SK-N-SH treated with all-trans-retinoic acid at 6 μM for 48 hours (cell line): ENCODE results near the gene ZNF174.

Experiments
- ATAC-seq: fragments of 200-7000 bp; cut with Tn5 transposase; 3 replicates; pipeline ENCODE4 v1.9.1; 2020; ENCODE audit warnings: mild to moderate bottlenecking, moderate library complexity
- ARNTL ChIP-seq: fragments of 450-650 bp; formaldehyde crosslinking; IDR thresholded peaks from 2 replicates; pipeline ENCODE4 v1.5.0; 2020; ENCODE audit warnings: low read depth, mild to moderate bottlenecking, moderate library complexity, borderline replicate concordance
- BACH2 ChIP-seq: fragments of 250-450 bp; sonication (Bioruptor Pico); IDR thresholded peaks from 2 replicates; pipeline ENCODE4 v1.9.0; 2021; ENCODE audit warnings: mild to moderate bottlenecking, borderline replicate concordance
- CSRNP3 ChIP-seq: fragments of 250-450 bp; sonication (Bioruptor Pico); IDR thresholded peaks from 2 replicates; pipeline ENCODE4 v1.5.1; 2021; ENCODE audit warnings: mild to moderate bottlenecking, moderate library complexity
- GLIS3 ChIP-seq: fragments of 250-450 bp; sonication (Bioruptor Pico); IDR thresholded peaks from 2 replicates; pipeline ENCODE4 v1.5.0; 2020; ENCODE audit warnings: mild to moderate bottlenecking, moderate library complexity
- ISL1 ChIP-seq: fragments of 250-450 bp; sonication (Bioruptor Pico); IDR thresholded peaks from 2 replicates; pipeline ENCODE4 v2.1.2; 2022; ENCODE audit warnings: mild to moderate bottlenecking, moderate library complexity
- OSR1 ChIP-seq: fragments of 250-450 bp; sonication (Bioruptor Pico); IDR thresholded peaks from 2 replicates; pipeline ENCODE4 v1.8.0; 2022; ENCODE audit warnings: moderate library complexity, mild to moderate bottlenecking, inconsistent platforms
- PPARA ChIP-seq: fragments of 250-450 bp; sonication (Bioruptor Pico); IDR thresholded peaks from 2 replicates; pipeline ENCODE4 v1.5.0; 2020; ENCODE audit warnings: mild to moderate bottlenecking, borderline replicate concordance
- SNAI2 ChIP-seq: fragments of 250-450 bp; sonication (Bioruptor Pico); IDR thresholded peaks from 2 replicates; pipeline ENCODE4 v1.5.0; 2020; ENCODE audit warnings: mild to moderate bottlenecking, moderate library complexity
- TCF4 ChIP-seq: fragments of 250-450 bp; sonication (Bioruptor Pico); IDR thresholded peaks from 2 replicates; pipeline ENCODE4 v1.8.0; 2021; ENCODE audit warnings: mild to moderate bottlenecking, moderate library complexity, borderline replicate concordance
- TOX ChIP-seq: fragments of 250-450 bp; sonication (Bioruptor Pico); IDR thresholded peaks from 2 replicates; pipeline ENCODE4 v1.8.0; 2021; ENCODE audit warnings: mild to moderate bottlenecking, moderate library complexity, borderline replicate concordance
- ZC3H10 ChIP-seq: fragments of 250-450 bp; sonication (Bioruptor Pico); IDR thresholded peaks from 2 replicates; pipeline ENCODE4 v1.5.1; 2021; ENCODE audit warnings: mild to moderate bottlenecking, moderate library complexity
- ZFP3 ChIP-seq: fragments of 250-450 bp; sonication (Bioruptor Pico); IDR thresholded peaks from 2 replicates; pipeline ENCODE4 v1.5.0; 2020; ENCODE audit warnings: mild to moderate bottlenecking, moderate library complexity
- ZFP30 ChIP-seq: fragments of 450-650 bp; formaldehyde crosslinking; IDR thresholded peaks from 2 replicates; pipeline ENCODE4 v1.5.0; 2022; ENCODE audit warnings: mild to moderate bottlenecking, moderate library complexity
- ZNF565 ChIP-seq: fragments of 450-650 bp; formaldehyde crosslinking; conservative IDR thresholded peaks from 2 replicates; pipeline ENCODE4 v1.5.0; 2020; ENCODE audit warnings: low read depth, mild to moderate bottlenecking, moderate library complexity
- ZNF70 ChIP-seq: fragments of 450-650 bp; formaldehyde crosslinking; IDR thresholded peaks from 2 replicates; pipeline ENCODE4 v1.5.0; 2020; ENCODE audit warnings: mild to moderate bottlenecking, moderate library complexity
- ZNF8 ChIP-seq: fragments of 450-650 bp; formaldehyde crosslinking; IDR thresholded peaks from 2 replicates; pipeline ENCODE4 v1.5.0; 2020; ENCODE audit warnings: mild to moderate bottlenecking, moderate library complexity
- TF ChIP-seq, protein P1 (sequence below): fragments of 250-450 bp; sonication (Bioruptor Pico); IDR thresholded peaks from 2 replicates; pipeline ENCODE4 v1.5.1; 2020; ENCODE audit warnings: low read depth, mild to moderate bottlenecking, moderate library complexity
- TF ChIP-seq, protein P2 (sequence below): fragments of 250-450 bp; sonication (Bioruptor Pico); IDR thresholded peaks from 2 replicates; pipeline ENCODE4 v1.8.0; 2020; ENCODE audit warnings: mild to moderate bottlenecking, moderate library complexity, borderline replicate concordance
- TF ChIP-seq, protein P3 (sequence below): fragments of 250-450 bp; sonication (Bioruptor Pico); IDR thresholded peaks from 2 replicates; pipeline ENCODE4 v1.5.0; 2020; ENCODE audit warnings: mild to moderate bottlenecking, moderate library complexity

The ZNF174 gene

GRCh38 chr16:3400446-3400778 lies 603 bp upstream of the ZNF174 start:
- ATAC-seq: no peak
- TF ChIP-seq ARNTL: no peak
- no peak for TF ChIP-seq TOX (CRISPR knock-in tag)
- TF ChIP-seq ZNF70 (CRISPR knock-in tag): no peak
- no peak for TF ChIP-seq ISL1
- TF ChIP-seq ZNF565 (CRISPR knock-in tag): no peak
- TF ChIP-seq GLIS3 (CRISPR knock-in tag): no peak
- TF ChIP-seq, protein P1, sequence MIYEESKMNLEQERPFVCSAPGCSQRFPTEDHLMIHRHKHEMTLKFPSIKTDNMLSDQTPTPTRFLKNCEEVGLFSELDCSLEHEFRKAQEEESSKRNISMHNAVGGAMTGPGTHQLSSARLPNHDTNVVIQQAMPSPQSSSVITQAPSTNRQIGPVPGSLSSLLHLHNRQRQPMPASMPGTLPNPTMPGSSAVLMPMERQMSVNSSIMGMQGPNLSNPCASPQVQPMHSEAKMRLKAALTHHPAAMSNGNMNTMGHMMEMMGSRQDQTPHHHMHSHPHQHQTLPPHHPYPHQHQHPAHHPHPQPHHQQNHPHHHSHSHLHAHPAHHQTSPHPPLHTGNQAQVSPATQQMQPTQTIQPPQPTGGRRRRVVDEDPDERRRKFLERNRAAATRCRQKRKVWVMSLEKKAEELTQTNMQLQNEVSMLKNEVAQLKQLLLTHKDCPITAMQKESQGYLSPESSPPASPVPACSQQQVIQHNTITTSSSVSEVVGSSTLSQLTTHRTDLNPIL: no peak
- no peak for TF ChIP-seq OSR1 (CRISPR knock-in tag)
- no peak for TF ChIP-seq PPARA (CRISPR knock-in tag)
- no peak for TF ChIP-seq ZC3H10 (CRISPR knock-in tag)
- TF ChIP-seq, protein P2, sequence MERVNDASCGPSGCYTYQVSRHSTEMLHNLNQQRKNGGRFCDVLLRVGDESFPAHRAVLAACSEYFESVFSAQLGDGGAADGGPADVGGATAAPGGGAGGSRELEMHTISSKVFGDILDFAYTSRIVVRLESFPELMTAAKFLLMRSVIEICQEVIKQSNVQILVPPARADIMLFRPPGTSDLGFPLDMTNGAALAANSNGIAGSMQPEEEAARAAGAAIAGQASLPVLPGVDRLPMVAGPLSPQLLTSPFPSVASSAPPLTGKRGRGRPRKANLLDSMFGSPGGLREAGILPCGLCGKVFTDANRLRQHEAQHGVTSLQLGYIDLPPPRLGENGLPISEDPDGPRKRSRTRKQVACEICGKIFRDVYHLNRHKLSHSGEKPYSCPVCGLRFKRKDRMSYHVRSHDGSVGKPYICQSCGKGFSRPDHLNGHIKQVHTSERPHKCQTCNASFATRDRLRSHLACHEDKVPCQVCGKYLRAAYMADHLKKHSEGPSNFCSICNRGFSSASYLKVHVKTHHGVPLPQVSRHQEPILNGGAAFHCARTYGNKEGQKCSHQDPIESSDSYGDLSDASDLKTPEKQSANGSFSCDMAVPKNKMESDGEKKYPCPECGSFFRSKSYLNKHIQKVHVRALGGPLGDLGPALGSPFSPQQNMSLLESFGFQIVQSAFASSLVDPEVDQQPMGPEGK (CRISPR knock-in tag): no peak
- no peak for TF ChIP-seq CSRNP3

GRCh38 chr16:3401719-3402397 lies 843 bp downstream of the ZNF174 start:
- no peak for TF ChIP-seq OSR1 (CRISPR knock-in tag)
- no peak for TF ChIP-seq TCF4
- TF ChIP-seq ZC3H10 (CRISPR knock-in tag): no peak
- no peak for TF ChIP-seq ZFP3 (CRISPR knock-in tag)
- TF ChIP-seq, protein P2 (CRISPR knock-in tag): no peak
- TF ChIP-seq GLIS3 (CRISPR knock-in tag): no peak
- no peak for TF ChIP-seq PPARA (CRISPR knock-in tag)
- no peak for TF ChIP-seq ARNTL
- TF ChIP-seq ZNF8 (CRISPR knock-in tag): no peak
- no peak for TF ChIP-seq SNAI2 (CRISPR knock-in tag)
- ATAC-seq: no peak

- no peak for TF ChIP-seq BACH2 (CRISPR knock-in tag)
- no peak for TF ChIP-seq ZNF70 (CRISPR knock-in tag)
- no peak for TF ChIP-seq CSRNP3
- TF ChIP-seq TOX (CRISPR knock-in tag): no peak
- TF ChIP-seq ZNF8 (CRISPR knock-in tag): no peak
- TF ChIP-seq, protein P2 (CRISPR knock-in tag): no peak
- no peak for TF ChIP-seq ZNF565 (CRISPR knock-in tag)
- no peak for TF ChIP-seq ZFP30
- no peak for TF ChIP-seq SNAI2 (CRISPR knock-in tag)
- no peak for TF ChIP-seq ARNTL
- TF ChIP-seq, protein P3, sequence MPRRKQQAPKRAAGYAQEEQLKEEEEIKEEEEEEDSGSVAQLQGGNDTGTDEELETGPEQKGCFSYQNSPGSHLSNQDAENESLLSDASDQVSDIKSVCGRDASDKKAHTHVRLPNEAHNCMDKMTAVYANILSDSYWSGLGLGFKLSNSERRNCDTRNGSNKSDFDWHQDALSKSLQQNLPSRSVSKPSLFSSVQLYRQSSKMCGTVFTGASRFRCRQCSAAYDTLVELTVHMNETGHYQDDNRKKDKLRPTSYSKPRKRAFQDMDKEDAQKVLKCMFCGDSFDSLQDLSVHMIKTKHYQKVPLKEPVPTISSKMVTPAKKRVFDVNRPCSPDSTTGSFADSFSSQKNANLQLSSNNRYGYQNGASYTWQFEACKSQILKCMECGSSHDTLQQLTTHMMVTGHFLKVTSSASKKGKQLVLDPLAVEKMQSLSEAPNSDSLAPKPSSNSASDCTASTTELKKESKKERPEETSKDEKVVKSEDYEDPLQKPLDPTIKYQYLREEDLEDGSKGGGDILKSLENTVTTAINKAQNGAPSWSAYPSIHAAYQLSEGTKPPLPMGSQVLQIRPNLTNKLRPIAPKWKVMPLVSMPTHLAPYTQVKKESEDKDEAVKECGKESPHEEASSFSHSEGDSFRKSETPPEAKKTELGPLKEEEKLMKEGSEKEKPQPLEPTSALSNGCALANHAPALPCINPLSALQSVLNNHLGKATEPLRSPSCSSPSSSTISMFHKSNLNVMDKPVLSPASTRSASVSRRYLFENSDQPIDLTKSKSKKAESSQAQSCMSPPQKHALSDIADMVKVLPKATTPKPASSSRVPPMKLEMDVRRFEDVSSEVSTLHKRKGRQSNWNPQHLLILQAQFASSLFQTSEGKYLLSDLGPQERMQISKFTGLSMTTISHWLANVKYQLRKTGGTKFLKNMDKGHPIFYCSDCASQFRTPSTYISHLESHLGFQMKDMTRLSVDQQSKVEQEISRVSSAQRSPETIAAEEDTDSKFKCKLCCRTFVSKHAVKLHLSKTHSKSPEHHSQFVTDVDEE (CRISPR knock-in tag): no peak
- TF ChIP-seq, protein P1: no peak
- ATAC-seq: no peak
These were observed 7.7 kb downstream of the ZNF174 start for GRCh38 chr16:3408561-3409197.
